Testis (tissue), 2 donors: ENCODE results near the gene STK24.

Experiments
- POLR2A ChIP-seq: fragments of 450-650 bp; IDR thresholded peaks from one replicate; pipeline ENCODE4 v1.6.1; 2017; ENCODE audit warnings: antibody characterized with exemption, mild to moderate bottlenecking, moderate library complexity
- TF ChIP-seq, protein P1 (sequence below), 3 experiments: fragments of 450-650 bp in 2 of 3; fragments of 200-600 bp in 1 of 3; sonication (generic) in 1 of 3; IDR thresholded peaks; one replicate each; pipeline ENCODE4 v1.5.1; 2016 to 2019; ENCODE audit warnings: antibody characterized with exemption in 3 of 3, mild to moderate bottlenecking in 2 of 3, moderate library complexity in 1 of 3

GRCh38 chr13:98533912-98534311, 43.0 kb downstream of the STK24 start:
- TF ChIP-seq, protein P1, sequence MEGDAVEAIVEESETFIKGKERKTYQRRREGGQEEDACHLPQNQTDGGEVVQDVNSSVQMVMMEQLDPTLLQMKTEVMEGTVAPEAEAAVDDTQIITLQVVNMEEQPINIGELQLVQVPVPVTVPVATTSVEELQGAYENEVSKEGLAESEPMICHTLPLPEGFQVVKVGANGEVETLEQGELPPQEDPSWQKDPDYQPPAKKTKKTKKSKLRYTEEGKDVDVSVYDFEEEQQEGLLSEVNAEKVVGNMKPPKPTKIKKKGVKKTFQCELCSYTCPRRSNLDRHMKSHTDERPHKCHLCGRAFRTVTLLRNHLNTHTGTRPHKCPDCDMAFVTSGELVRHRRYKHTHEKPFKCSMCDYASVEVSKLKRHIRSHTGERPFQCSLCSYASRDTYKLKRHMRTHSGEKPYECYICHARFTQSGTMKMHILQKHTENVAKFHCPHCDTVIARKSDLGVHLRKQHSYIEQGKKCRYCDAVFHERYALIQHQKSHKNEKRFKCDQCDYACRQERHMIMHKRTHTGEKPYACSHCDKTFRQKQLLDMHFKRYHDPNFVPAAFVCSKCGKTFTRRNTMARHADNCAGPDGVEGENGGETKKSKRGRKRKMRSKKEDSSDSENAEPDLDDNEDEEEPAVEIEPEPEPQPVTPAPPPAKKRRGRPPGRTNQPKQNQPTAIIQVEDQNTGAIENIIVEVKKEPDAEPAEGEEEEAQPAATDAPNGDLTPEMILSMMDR (IDR thresholded peaks at IDR 0.05): no peak
- no peak for TF ChIP-seq POLR2A
